ENCODE results near the gene ADGRG6. TPM values are rescaled to one million over a fixed set of nuclear protein-coding genes. Genes with fewer than 3 reads are reported as not detected.
A peak's percentile ranks its signal among the peaks of the same experiment; 100 is the strongest.
"Not testable (repeated sequence)": the region's sequence is repeated elsewhere in the genome, so short reads cannot be mapped to it uniquely, and the experiment has no call there.

ADGRG6 gene
- total RNA-seq, 1 experiment from 2014 or later: 33.4 TPM

DNA sequence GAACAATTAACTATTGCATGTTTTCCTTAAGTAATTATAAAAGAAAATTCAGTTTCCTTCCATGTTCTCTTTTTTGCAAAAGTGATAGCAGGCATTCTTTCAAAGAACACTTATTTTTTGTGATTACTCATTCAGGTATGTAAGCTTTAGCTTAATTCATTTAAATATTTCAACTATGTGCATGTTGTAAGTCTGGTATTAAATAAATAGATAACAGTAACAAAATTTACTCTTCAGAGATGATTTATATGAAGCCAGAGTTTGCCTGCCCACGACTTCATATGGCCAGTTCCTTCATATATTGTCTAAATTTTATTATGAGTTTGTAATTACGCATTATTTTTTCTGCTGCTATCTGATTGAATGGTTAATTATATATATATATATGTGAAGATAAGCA, 110.9 kb downstream of the ADGRG6 start:
- in situ Hi-C loops (cut with HindIII; ENCODE audit: low pct_unique_long_range_greater_than_20kb, low sequenced_read_pairs): no loop called here
- DNase-seq (ENCODE audit: low read depth): no peak

DNA sequence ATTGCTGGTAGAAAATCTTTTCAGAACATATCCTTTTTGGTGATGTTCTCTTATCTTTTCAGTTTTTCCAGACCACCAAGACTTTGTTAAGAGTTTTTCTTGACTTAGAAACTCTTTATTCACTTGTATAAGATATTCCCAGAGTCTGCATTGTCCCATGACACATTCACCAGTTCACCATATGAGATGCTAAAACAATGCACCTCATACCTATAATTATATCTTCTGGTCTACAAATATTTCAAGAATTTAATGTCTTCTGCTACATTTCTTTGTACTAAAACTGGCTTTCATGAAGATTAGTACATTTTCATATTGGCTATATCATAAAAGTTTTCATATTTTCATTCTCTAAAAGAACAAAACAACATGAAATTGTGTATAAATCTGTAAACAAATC, 111.3 kb downstream of the ADGRG6 start:
- in situ Hi-C loops (cut with HindIII; ENCODE audit: low pct_unique_long_range_greater_than_20kb, low sequenced_read_pairs): no loop called here
- no peak for DNase-seq (ENCODE audit: low read depth)

DNA sequence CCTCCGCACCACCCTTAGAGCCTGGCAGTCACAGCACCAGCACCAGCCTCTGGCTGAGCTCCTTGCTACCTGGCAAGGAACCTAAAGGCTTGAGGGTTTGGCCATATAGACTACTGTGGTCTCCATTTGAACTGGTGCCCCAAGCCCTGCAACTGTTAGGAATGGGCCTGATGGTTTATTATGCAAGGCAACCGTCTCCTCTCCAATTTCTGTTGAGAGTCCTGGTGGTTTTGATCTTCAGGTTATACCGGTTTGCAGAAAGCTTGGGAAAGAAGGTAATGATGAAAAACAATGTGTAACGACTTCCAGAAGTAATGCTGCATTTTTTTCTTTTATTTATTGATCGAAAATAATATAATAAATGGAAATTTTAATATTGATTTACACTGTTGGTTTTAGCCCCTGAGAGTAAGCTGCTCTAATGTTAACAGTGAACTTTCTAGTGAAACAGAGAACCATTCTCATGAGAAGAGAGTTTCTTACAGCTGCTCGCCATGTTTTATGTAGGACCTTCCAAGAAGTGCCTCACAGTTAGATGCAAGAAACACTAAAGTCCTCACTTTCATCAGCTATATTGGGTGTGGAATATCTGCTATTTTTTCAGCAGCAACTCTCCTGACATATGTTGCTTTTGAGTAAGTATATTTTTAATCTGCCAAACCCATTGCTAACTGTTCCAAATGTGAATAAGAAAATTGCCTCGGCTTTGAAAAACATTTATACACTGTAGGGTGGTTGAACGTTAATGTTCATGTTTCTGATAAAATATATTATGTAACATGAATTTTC, 112.8 kb downstream of the ADGRG6 start:
- DNase-seq (ENCODE audit: low read depth): no peak
- in situ Hi-C loops (cut with HindIII; ENCODE audit: low pct_unique_long_range_greater_than_20kb, low sequenced_read_pairs): no loop called here

DNA sequence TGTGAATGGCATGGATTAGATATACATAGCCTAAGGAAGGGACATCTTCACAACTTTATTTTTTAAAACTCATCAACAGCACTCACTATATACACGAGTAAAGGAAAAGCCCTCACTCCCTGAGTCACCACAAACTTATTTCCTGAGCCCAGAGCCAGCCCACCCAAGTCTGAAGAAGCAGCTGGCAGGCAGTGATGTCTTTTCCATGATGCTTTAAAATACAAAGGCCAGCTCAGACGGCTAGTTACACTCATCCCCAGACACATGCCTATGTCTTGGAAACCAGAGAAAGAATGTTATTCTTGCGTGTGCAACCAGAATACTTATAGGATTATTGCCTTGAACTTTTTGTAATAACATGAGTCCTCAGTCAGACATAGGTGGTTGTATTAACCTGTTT, 114.4 kb downstream of the ADGRG6 start:
- peak; percentile 30 for DNase-seq (ENCODE audit: low read depth)
- in situ Hi-C loops (cut with HindIII; ENCODE audit: low pct_unique_long_range_greater_than_20kb, low sequenced_read_pairs): no loop called here

DNA sequence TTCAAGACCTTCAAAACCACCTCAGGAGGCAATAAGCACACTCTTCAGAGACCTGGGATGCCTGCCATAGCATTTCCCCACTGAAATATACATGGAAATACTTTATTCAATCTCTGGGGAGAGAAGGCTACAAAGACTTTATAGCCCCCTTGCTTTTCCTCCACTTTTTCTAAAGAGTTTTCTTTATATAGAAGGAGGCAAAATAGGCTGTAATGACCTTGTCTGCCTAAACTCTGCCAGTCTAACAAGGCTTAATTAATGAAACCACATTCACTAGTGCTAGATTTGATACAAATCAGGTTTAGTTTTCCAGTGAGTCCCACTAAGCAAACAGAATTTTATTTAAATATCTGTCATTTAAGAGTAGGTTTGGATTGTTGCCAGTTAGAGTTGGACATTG, 114.9 kb downstream of the ADGRG6 start:
- in situ Hi-C loops (cut with HindIII; ENCODE audit: low pct_unique_long_range_greater_than_20kb, low sequenced_read_pairs): no loop called here
- no peak for DNase-seq (ENCODE audit: low read depth)

DNA sequence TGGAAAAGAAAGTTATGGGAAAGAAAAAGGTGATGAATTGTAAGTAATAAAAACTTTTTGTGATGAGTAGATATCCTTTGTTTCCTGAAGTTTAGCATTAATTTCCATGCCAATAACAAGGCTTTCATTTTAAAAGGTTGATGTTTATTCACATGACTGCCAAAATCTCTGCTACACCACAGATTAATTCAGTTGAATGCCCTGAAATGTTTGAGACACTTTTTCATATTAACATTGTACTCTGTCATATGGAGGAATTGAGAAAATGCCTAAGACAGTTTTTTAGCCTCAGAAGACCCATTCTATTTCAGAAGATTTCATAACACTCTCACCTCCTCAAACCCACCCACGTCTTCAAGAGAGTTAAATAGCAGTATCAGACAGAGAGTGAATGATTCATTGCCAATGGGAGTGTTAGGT, 115.5 kb downstream of the ADGRG6 start:
- in situ Hi-C loops (cut with HindIII; ENCODE audit: low pct_unique_long_range_greater_than_20kb, low sequenced_read_pairs): no loop called here
- no peak for DNase-seq (ENCODE audit: low read depth)

DNA sequence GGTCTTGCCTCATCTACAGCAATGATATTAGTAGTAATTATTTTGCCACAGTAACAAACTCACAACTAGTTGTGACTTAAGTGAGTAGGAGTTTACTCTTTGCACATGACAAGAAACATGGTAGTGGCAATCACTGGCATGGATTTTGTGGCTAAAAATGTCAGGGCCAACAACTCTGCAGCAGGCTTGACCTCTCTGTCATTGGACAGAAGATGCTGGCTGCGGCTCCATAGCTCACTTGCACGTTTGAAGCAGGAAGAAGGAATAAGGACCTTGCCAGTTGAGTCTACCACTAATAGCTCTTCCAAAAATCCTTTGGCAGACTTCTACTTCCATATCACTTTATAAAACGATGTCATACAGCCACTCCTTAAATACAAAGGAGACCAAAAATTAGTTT, 117.3 kb downstream of the ADGRG6 start:
- DNase-seq (ENCODE audit: low read depth): no peak
- in situ Hi-C loops (cut with HindIII; ENCODE audit: low pct_unique_long_range_greater_than_20kb, low sequenced_read_pairs): no loop called here

DNA sequence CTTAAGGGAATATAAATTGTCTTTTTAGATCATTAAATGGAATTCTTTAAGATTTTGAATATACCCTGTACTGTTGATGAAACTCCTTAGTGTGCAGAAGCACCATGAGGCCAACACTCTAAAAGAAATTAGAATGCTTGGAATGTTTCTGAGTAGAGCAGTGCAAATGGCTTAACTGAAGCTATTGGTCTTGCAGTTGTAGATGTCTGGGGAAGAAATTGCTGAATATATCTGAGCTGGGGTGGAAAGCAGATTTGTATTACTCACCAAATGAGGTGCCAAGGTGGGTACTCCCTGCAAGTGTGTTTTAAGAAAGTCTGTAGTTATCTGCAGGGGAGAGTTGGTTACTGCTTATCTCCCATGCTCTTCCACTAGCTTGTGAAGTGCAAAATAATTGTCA, 119.0 kb downstream of the ADGRG6 start:
- in situ Hi-C loops (cut with HindIII; ENCODE audit: low pct_unique_long_range_greater_than_20kb, low sequenced_read_pairs): no loop called here
- DNase-seq (ENCODE audit: low read depth): no peak

DNA sequence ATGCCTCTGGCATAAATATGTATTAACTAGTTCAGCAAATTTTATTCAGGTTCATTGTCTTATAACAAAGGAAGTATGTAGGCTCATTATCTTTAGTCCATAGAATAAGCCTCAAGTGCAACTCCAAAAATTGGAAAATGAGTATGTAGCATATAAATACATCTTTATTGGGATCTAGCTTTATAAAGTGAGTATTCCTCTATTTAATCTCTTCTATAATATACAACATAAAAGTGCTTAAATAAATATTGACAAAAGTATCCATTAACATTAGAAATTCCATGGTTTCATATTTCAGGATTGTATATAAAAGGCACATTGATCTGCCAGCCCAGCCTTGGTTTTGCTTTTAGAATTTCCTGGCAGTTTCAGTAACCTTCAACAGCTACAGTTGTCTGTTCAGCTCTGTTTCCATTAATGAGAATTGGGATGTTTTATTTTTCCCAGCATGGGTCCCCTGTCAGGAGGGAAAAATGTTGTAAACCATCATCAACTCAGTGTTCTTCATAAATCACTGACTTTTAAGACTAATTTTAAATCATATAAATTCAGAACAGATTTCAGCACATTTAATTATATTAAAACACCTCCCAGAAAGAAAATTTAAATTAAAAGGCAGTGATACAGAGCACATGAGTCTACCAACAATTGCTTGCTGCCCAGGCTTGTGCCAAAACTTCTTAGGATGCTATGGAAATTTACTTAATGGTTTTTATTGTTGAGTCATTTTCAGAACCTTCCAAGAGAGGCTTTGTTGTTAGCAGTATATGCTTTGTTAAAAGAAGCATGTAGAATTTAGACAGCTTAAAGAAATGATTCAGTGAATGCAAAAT, 119.7 kb downstream of the ADGRG6 start:
- in situ Hi-C loops (cut with HindIII; ENCODE audit: low pct_unique_long_range_greater_than_20kb, low sequenced_read_pairs): no loop called here
- no peak for DNase-seq (ENCODE audit: low read depth)

DNA sequence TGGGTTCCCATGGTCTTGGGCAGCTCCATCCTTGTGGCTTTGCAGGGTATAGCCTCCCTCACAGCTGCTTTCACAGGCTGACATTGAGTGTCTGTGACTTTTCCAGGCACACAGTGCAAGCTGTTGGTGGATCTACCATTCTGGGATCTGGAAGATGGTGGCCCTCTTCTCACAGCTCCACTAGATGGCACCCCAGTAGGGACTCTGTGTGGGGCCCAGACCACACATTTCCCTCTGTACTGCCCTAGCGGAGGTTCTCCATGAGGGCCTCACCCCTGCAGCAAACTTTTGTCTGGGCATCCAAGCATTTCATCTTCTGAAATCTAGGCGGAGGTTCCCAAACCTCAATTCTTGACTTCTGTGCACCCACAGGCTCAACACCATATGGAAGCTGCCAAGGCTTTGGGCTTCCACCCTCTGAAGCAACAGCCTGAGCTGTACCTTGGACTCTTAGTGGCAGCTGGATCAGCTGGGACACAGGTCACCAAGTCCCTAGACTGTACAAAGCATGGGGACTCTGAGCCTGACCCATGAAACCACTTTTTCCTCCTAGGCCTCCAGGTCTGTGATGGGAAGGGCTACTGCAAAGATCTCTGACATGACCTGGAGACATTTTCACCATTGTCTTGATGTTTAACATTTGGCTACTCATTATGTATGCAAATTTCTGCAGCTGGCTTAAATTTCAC, 124.8 kb downstream of the ADGRG6 start:
- in situ Hi-C loops (cut with HindIII; ENCODE audit: low pct_unique_long_range_greater_than_20kb, low sequenced_read_pairs); DNase-seq (ENCODE audit: low read depth): not testable (repeated sequence)

DNA sequence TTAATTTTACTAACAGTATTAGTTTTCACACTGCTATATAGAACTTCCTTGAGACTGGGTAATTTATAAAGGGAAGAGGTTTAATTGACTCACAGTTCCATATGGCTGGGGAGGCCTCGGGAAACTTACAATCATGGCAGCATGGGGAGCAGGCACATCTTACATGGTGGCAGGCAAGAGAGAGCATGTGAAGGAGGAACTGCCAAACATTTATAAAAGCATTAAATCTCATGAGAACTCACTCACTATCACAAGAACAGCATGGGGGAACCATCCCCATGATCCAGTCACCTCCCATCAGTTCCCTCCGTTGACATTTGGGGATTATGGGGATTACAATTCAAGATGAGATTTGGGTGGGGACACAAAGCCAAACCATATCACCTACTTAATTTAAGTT, 126.7 kb downstream of the ADGRG6 start:
- in situ Hi-C loops (cut with HindIII; ENCODE audit: low pct_unique_long_range_greater_than_20kb, low sequenced_read_pairs); DNase-seq (ENCODE audit: low read depth): not testable (repeated sequence)

DNA sequence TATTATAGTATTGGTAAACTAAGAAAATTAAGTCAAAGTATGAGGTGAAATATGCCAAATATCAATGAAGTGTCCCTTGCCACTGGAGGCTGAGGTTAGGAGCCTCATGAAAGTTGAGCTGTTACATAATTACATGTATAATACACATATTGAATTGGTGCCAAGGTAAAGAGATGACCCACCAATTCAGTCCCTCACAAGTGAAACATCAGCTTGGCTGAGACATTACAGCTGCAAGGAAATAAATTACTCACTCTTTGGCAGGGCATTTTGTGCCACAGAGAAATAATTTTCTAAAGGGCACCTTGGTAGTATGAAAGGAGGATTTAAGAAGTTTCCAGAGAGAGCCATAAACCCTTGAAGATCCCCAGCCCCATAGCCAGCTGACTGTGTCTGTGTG, 127.4 kb downstream of the ADGRG6 start:
- no peak for DNase-seq (ENCODE audit: low read depth)

DNA sequence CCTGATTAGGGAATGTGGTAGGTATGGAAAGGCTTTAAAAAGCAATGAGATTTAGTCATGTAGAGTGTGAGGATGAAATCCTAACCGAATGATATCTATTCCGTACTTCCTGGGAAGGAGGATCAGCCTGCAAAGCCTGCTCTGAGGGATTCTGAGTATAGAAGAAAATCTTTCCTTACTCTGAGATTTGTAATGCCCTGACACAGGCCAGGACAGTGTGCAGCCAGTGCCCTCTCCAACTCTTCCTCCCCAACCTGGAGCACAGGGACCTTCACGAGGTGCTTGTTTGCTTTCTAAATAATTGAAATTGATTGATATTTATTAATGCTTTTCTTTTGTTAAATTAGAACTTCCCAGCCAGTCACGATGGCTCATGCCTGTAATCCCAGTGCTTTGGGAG, 131.6 kb downstream of the ADGRG6 start:
- in situ Hi-C loops (cut with HindIII; ENCODE audit: low pct_unique_long_range_greater_than_20kb, low sequenced_read_pairs): no loop called here
- no peak for DNase-seq (ENCODE audit: low read depth)

More for the DNA sequence above, 127.4 kb downstream of the ADGRG6 start:
- in situ Hi-C loops (cut with HindIII; ENCODE audit: low pct_unique_long_range_greater_than_20kb, low sequenced_read_pairs): no loop called here

DNA sequence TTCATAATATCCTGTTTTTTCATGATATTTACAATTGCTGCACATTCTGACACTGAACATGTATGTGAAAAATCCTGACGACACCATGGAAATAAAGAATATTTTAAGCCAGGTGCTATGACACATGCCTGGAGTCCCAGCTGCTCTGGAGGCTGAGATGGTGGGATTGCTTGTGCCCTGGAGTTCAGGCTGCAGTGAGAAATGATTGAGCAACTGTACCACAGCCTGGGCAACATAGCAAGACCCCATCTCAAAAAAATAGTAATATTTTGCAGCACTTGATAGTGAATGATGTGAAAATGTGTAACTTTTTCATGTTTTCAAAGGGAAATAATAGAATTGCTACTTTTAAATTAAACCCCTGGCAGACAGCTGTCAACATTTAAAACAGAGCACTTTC, 137.1 kb downstream of the ADGRG6 start:
- in situ Hi-C loops (cut with HindIII; ENCODE audit: low pct_unique_long_range_greater_than_20kb, low sequenced_read_pairs): no loop called here
- DNase-seq (ENCODE audit: low read depth): no peak

DNA sequence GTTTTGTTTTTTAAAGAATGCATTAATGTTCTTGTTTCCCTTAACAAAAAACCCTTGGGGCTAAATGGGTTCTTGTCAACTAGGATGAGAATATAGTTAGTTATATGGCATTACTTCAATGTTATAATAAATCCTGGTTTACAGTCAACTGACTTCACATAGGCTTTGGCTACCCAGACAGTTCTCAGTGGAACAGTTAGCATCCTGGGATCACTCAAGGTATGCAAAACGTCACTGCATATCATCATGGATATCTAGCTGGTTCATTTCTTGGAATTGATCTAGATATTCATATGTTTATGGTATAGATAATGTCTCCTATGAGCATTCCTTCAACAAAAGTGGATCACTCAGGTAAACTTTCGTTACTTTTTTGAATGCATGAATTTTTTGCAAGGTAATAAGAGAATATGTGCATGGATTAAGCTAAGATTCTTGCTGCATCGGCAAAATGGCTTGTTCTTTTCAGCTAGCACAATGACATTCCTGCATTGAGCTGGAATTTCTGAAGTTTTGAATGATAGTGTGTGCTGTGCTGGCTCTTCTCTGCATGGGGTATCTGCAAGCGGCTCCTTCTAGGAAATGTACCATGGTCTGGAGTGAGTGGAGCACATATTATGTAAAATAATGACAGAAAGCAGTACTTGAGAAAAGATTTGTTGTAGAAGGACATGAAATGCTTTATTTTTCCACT, 138.9 kb downstream of the ADGRG6 start:
- in situ Hi-C loops (cut with HindIII; ENCODE audit: low pct_unique_long_range_greater_than_20kb, low sequenced_read_pairs): no loop called here
- no peak for DNase-seq (ENCODE audit: low read depth)

DNA sequence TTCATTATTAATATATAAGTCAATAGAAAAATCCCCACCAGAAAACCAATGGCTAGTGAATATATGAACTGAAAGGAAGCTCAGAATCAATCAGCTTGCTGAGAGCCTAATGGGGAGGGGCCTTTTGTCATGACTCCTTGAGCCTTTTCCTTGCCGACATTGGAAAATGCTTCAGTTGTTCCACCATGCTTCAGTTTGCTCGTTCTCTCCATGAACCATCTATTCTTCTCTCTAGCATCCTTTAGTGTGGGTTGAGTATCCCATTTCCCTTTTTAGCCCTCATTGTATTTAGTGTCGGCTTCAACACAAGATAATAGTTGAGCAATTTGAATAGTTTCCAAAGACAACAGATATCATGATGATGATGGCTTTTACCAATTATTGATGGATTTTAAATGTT, 139.9 kb downstream of the ADGRG6 start:
- in situ Hi-C loops (cut with HindIII; ENCODE audit: low pct_unique_long_range_greater_than_20kb, low sequenced_read_pairs): no loop called here
- no peak for DNase-seq (ENCODE audit: low read depth)

DNA sequence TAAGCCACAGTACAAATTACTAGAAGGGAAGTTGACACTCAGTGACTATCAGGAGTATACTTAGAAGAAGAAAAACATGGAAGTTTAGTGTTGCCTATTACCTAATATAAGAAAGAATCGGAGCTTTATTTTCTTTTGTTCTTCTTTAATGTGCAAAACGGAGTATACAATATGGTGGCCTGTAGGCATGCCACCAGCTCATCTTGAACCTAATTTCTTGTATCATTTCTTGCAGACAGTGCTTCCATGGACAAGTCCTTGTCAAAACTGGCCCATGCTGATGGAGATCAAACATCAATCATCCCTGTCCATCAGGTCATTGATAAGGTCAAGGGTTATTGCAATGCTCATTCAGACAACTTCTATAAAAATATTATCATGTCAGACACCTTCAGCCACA, 141.3 kb downstream of the ADGRG6 start:
- DNase-seq (ENCODE audit: low read depth): no peak
- in situ Hi-C loops (cut with HindIII; ENCODE audit: low pct_unique_long_range_greater_than_20kb, low sequenced_read_pairs): no loop called here

DNA sequence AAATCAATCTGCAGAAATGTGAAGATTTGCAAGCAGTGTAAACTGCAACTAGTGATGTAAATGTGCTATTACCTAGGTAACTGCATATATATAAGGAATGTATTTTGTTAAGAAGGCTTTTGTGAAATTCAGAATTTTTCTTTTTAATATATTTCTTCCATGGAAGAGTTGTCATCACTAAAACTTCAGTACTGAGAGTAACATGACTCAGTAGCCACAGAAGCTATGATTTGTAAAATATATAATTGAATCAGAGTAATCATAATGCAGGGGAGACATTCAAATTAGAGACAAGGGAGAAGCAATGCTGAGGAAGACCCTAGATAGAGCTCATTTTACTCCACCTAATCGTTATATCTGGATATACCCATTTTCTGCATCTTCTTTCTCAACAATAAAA, 141.7 kb downstream of the ADGRG6 start:
- in situ Hi-C loops (cut with HindIII; ENCODE audit: low pct_unique_long_range_greater_than_20kb, low sequenced_read_pairs): no loop called here
- no peak for DNase-seq (ENCODE audit: low read depth)
